SK-N-SH (cell line): ENCODE measurements around the gene IPCEF1. TPM values are rescaled to one million over a fixed set of nuclear protein-coding genes. Genes with fewer than 3 reads are reported as not detected.

Experiments
- CTCF ChIA-PET: fragments of 300-600, 350-600 bp; formaldehyde crosslinking; extraction: SDS; loops from one replicate; lab custom pipeline; 2021; lab: Yijun Ruan, JAX
- POLR2A ChIA-PET: fragments of 350-600 bp; sonication (Branson Sonifier 250); formaldehyde crosslinking; extraction: SDS; loops from one replicate; lab custom pipeline; 2020; ENCODE audit warnings: antibody characterized with exemption, inconsistent platforms; lab: Yijun Ruan, JAX
- DNase-seq: peaks from one replicate; pipeline ENCODE4 v3.0.0; 2012
- H2AFZ ChIP-seq: fragments of 200-600 bp; sonication (generic); 2 replicates; pipeline ENCODE4 v1.8.1; 2016; ENCODE audit warnings: antibody characterized with exemption, mild to moderate bottlenecking, low read depth
- H3F3A ChIP-seq: fragments of 200-600 bp; sonication (generic); replicated peaks from 2 replicates; pipeline ENCODE3; 2016; ENCODE audit warnings: antibody characterized with exemption, mild to moderate bottlenecking; ENCODE audit not compliant: insufficient read depth
- H3K27ac ChIP-seq, 2 experiments: fragments of 200-500 bp in 1 of 2; fragments of 200-600 bp in 1 of 2; sonication (Bioruptor generic) in 1 of 2; sonication (generic), shearing (Covaris generic) in 1 of 2; 2 replicates each; pipeline versions ENCODE4 v1.5.1 to v1.6.1; 2014 to 2016; ENCODE audit warnings: low read depth in 2 of 2, inconsistent platforms in 1 of 2, low read length in 1 of 2, mild to moderate bottlenecking in 1 of 2, mixed read lengths in 1 of 2
- H3K27me3 ChIP-seq: fragments of 200-600 bp; sonication (generic), shearing (Covaris generic); 2 replicates; pipeline ENCODE4 v1.6.1; 2016; ENCODE audit warnings: mixed run types; ENCODE audit not compliant: insufficient read depth
- H3K36me3 ChIP-seq, 2 experiments: fragments of 200-500 bp in 1 of 2; fragments of 200-600 bp in 1 of 2; sonication (Bioruptor generic) in 1 of 2; sonication (generic) in 1 of 2; replicated peaks in 1 of 2; 2 replicates each; pipeline versions ENCODE3 to v1.5.1; 2014 to 2016; ENCODE audit warnings: low read length in 1 of 2, mild to moderate bottlenecking in 1 of 2; ENCODE audit not compliant: insufficient read depth in 2 of 2, control insufficient read depth in 1 of 2
- H3K4me1 ChIP-seq, 2 experiments: fragments of 200-500 bp in 1 of 2; fragments of 200-600 bp in 1 of 2; sonication (Bioruptor generic) in 1 of 2; sonication (generic), shearing (Covaris generic) in 1 of 2; 2 replicates each; pipeline versions ENCODE4 v1.5.1 to v1.6.1; 2014 to 2016; ENCODE audit warnings: low read depth in 1 of 2, low read length in 1 of 2, mixed run types in 1 of 2; ENCODE audit not compliant: insufficient read depth in 2 of 2, control insufficient read depth in 1 of 2
- H3K4me2 ChIP-seq: fragments of 200-600 bp; sonication (generic), shearing (Covaris generic); 2 replicates; pipeline ENCODE4 v1.6.1; 2017; ENCODE audit warnings: mixed run types
- H3K4me3 ChIP-seq, 2 experiments: fragments of 200-500 bp in 1 of 2; fragments of 200-600 bp in 1 of 2; sonication (Bioruptor generic) in 1 of 2; sonication (generic), shearing (Covaris generic) in 1 of 2; 2 replicates each; pipeline versions ENCODE4 v1.5.1 to v1.8.1; 2014 to 2016; ENCODE audit warnings: low read depth in 2 of 2, inconsistent platforms in 1 of 2, low read length in 1 of 2, mild to moderate bottlenecking in 1 of 2, mixed read lengths in 1 of 2, moderate library complexity in 1 of 2
- H3K79me2 ChIP-seq: fragments of 200-600 bp; sonication (generic); 2 replicates; pipeline ENCODE4 v1.8.1; 2017; ENCODE audit warnings: mild to moderate bottlenecking; ENCODE audit not compliant: insufficient read depth
- H3K9ac ChIP-seq: fragments of 200-600 bp; sonication (generic); 2 replicates; pipeline ENCODE4 v1.6.1; 2017; ENCODE audit warnings: mixed run types
- H3K9me2 ChIP-seq: fragments of 200-600 bp; sonication (generic); 2 replicates; pipeline ENCODE4 v1.6.1; 2017; ENCODE audit warnings: mixed run types
- H3K9me3 ChIP-seq: fragments of 200-600 bp; sonication (generic); 2 replicates; pipeline ENCODE4 v1.6.1; 2017; ENCODE audit warnings: mixed run types, mild to moderate bottlenecking, moderate library complexity
- H4K20me1 ChIP-seq: fragments of 200-600 bp; sonication (generic); 2 replicates; pipeline ENCODE4 v1.6.1; 2017; ENCODE audit warnings: mild to moderate bottlenecking, mixed run types; ENCODE audit not compliant: insufficient read depth
- CHD2 ChIP-seq: fragments of 150-350 bp; IDR thresholded peaks from 2 replicates; pipeline ENCODE4 v1.6.1; 2018; ENCODE audit warnings: low read length; ENCODE audit not compliant: partially characterized antibody
- ELF1 ChIP-seq: IDR thresholded peaks from 2 replicates; pipeline ENCODE4 v1.4.0; 2012
- EZH2phosphoT487 ChIP-seq: fragments of 200-600 bp; sonication (generic); IDR thresholded peaks from 2 replicates; pipeline ENCODE4 v1.6.1; 2017; ENCODE audit warnings: low read depth, mixed run types, mild to moderate bottlenecking, antibody characterized with exemption, moderate library complexity, borderline replicate concordance
- FOXM1 ChIP-seq: IDR thresholded peaks from 2 replicates; pipeline ENCODE4 v1.4.0; 2012; ENCODE audit warnings: low read depth, mild to moderate bottlenecking
- GATA2 ChIP-seq: sonication (generic); formaldehyde crosslinking; IDR thresholded peaks from 2 replicates; pipeline ENCODE4 v1.5.0; 2020; ENCODE audit warnings: mild to moderate bottlenecking, missing genetic modification reagents
- JUND ChIP-seq: IDR thresholded peaks from 2 replicates; pipeline ENCODE4 v1.4.0; 2012
- NRF1 ChIP-seq: IDR thresholded peaks from 2 replicates; pipeline ENCODE4 v1.6.1; 2012; ENCODE audit warnings: low read depth, mild to moderate bottlenecking, low read length
- POLR2AphosphoS5 ChIP-seq: IDR thresholded peaks from 2 replicates; pipeline ENCODE4 v1.6.1; 2012; ENCODE audit warnings: low read depth, low read length
- RAD21 ChIP-seq: IDR thresholded peaks from 2 replicates; pipeline ENCODE4 v1.6.1; 2012; ENCODE audit warnings: mild to moderate bottlenecking, low read length
- RFX5 ChIP-seq: IDR thresholded peaks from 2 replicates; pipeline ENCODE4 v1.6.1; 2012; ENCODE audit warnings: mild to moderate bottlenecking, improper control_type of control experiment, low read length
- RXRA ChIP-seq: IDR thresholded peaks from 2 replicates; pipeline ENCODE4 v1.4.0; 2012; ENCODE audit warnings: low read depth, mild to moderate bottlenecking, borderline replicate concordance
- TAF1 ChIP-seq: IDR thresholded peaks from 2 replicates; pipeline ENCODE4 v1.6.1; 2012; ENCODE audit warnings: low read depth, mild to moderate bottlenecking, low read length, moderate library complexity, borderline replicate concordance
- TEAD4 ChIP-seq: IDR thresholded peaks from 2 replicates; pipeline ENCODE4 v1.4.0; 2012; ENCODE audit warnings: mild to moderate bottlenecking, borderline replicate concordance; ENCODE audit not compliant: insufficient read depth
- YY1 ChIP-seq: IDR thresholded peaks from 2 replicates; pipeline ENCODE4 v1.4.0; 2012; ENCODE audit warnings: low read depth, mild to moderate bottlenecking
- WGBS: methylation state at CpG from one replicate; pipeline ENCODE4 v1.1.6; 2017; ENCODE audit warnings: low lambda C conversion rate; 5-methylcytosine and 5-hydroxymethylcytosine counted together
- polyA plus RNA-seq, 3 experiments: library from polyadenylated mRNA; depleted of rRNA; stranded (reverse); fragments of >200 nt; gene quantifications; 2 replicates each; pipeline ENCODE4 v1.2.3, GENCODE V29; 2012
- TF ChIP-seq, protein P1 (sequence below): IDR thresholded peaks from 2 replicates; pipeline ENCODE4 v1.4.0; 2012; ENCODE audit warnings: low read depth
- TF ChIP-seq, protein P2 (sequence below): IDR thresholded peaks from 2 replicates; pipeline ENCODE4 v1.4.0; 2012; ENCODE audit warnings: low read depth, borderline replicate concordance
- TF ChIP-seq, protein P3 (sequence below): fragments of 150-350 bp; IDR thresholded peaks from 2 replicates; pipeline ENCODE4 v1.6.1; 2017; ENCODE audit warnings: antibody characterized with exemption, low read length, low read depth, borderline replicate concordance
- TF ChIP-seq, protein P4 (sequence below): IDR thresholded peaks from 2 replicates; pipeline ENCODE4 v1.6.1; 2012; ENCODE audit warnings: mild to moderate bottlenecking, low read depth, low read length, moderate library complexity

IPCEF1 gene
- polyA plus RNA-seq, 1 of the 3 experiments (the other 2 are of a cell fraction), result not detected

DNA sequence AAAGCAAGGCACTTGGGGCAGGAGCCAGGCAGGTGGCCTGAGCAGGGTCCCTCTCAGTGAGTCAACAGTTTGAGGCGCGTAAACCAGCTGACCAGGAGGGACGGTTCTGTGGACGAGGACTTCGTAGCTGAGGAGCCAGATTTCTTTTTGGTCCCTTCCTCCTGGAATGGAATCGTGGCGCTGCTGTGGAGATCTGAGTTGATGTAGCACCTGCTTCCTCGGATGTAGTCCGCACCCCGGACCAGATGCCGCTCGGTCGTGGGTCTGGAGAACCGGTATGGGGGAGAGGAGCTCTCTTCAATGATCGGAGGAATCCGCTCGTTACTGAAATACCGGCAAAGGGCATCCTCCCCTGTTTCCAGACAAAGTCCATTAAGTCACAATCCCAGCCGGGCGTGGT lies 49.7 kb upstream of the IPCEF1 start:
- H3K9me2 ChIP-seq, result no peaks in the 10 kb centered on the region
- H3K9ac ChIP-seq, result no peak overlapping the region
- H3K27ac ChIP-seq, result no peak overlapping the region; a peak in 1 of 4 replicates
- H3F3A ChIP-seq, result peaks cover 39% of the 10 kb centered on the region
- no peak overlapping the region for H2AFZ ChIP-seq
- H3K4me2 ChIP-seq, result no peak overlapping the region
- H3K4me1 ChIP-seq, result peaks cover 8 to 30% of the 10 kb centered on the region in 2 experiments
- H3K9me3 ChIP-seq, result no peaks in the 10 kb centered on the region
- DNase-seq, result no peak
- POLR2A ChIA-PET, result no interaction called here
- TF ChIP-seq, protein P1, sequence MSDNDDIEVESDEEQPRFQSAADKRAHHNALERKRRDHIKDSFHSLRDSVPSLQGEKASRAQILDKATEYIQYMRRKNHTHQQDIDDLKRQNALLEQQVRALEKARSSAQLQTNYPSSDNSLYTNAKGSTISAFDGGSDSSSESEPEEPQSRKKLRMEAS, result no peak
- TF ChIP-seq RAD21 (no peak), TAF1 (no peak), FOXM1 (no peak), POLR2AphosphoS5 (no peak), TEAD4 (no peak), GATA2 (CRISPR knock-in tag) (no peak), NRF1 (no peak), ELF1 (no peak), JUND (no peak), EZH2phosphoT487 (no peak), YY1 (no peak), RXRA (no peak), CHD2 (no peak), RFX5 (no peak)
- TF ChIP-seq, protein P2, sequence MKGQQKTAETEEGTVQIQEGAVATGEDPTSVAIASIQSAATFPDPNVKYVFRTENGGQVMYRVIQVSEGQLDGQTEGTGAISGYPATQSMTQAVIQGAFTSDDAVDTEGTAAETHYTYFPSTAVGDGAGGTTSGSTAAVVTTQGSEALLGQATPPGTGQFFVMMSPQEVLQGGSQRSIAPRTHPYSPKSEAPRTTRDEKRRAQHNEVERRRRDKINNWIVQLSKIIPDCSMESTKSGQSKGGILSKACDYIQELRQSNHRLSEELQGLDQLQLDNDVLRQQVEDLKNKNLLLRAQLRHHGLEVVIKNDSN, result no peak
- TF ChIP-seq, protein P3, sequence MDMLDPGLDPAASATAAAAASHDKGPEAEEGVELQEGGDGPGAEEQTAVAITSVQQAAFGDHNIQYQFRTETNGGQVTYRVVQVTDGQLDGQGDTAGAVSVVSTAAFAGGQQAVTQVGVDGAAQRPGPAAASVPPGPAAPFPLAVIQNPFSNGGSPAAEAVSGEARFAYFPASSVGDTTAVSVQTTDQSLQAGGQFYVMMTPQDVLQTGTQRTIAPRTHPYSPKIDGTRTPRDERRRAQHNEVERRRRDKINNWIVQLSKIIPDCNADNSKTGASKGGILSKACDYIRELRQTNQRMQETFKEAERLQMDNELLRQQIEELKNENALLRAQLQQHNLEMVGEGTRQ, result no peak
- TF ChIP-seq, protein P4, sequence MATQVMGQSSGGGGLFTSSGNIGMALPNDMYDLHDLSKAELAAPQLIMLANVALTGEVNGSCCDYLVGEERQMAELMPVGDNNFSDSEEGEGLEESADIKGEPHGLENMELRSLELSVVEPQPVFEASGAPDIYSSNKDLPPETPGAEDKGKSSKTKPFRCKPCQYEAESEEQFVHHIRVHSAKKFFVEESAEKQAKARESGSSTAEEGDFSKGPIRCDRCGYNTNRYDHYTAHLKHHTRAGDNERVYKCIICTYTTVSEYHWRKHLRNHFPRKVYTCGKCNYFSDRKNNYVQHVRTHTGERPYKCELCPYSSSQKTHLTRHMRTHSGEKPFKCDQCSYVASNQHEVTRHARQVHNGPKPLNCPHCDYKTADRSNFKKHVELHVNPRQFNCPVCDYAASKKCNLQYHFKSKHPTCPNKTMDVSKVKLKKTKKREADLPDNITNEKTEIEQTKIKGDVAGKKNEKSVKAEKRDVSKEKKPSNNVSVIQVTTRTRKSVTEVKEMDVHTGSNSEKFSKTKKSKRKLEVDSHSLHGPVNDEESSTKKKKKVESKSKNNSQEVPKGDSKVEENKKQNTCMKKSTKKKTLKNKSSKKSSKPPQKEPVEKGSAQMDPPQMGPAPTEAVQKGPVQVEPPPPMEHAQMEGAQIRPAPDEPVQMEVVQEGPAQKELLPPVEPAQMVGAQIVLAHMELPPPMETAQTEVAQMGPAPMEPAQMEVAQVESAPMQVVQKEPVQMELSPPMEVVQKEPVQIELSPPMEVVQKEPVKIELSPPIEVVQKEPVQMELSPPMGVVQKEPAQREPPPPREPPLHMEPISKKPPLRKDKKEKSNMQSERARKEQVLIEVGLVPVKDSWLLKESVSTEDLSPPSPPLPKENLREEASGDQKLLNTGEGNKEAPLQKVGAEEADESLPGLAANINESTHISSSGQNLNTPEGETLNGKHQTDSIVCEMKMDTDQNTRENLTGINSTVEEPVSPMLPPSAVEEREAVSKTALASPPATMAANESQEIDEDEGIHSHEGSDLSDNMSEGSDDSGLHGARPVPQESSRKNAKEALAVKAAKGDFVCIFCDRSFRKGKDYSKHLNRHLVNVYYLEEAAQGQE, result no peak
- H3K36me3 ChIP-seq, result peaks cover 4 to 16% of the 10 kb centered on the region in 2 experiments
- no peaks in the 10 kb centered on the region for H3K79me2 ChIP-seq
- WGBS, result 71% methylated on average over 4 of the region's 20 CpGs
- H3K27me3 ChIP-seq, result no peaks in the 10 kb centered on the region
- no peaks in the 10 kb centered on the region for H4K20me1 ChIP-seq
- no peak overlapping the region for H3K4me3 ChIP-seq
- CTCF ChIA-PET, result interaction anchor here (1.1 to 1.3 kb wide), 2 partner anchors 10 to 12 kb away, joined by 3 read pairs; no protein-coding TSS in a partner anchor
